Right lobe of liver (tissue), 6 donors: Measurements from ENCODE around the gene SLC35A5. TPM values are rescaled to one million over a fixed set of nuclear protein-coding genes. Genes with fewer than 3 reads are reported as not detected.

Experiments
- ATAC-seq, 4 donors: fragments of 200-7000 bp; cut with Tn5 transposase; one replicate each; pipeline ENCODE4 v1.9.1; 2020; ENCODE audit warnings: mild to moderate bottlenecking in 4 of 4, moderate library complexity in 4 of 4
- DNase-seq, 3 donors: peaks; one replicate each; pipeline ENCODE4 v3.0.0-alpha.2; 2020
- H3K27ac ChIP-seq, 3 donors: fragments of 200-600 bp; one replicate each; pipeline ENCODE4 v1.8.0; 2022
- H3K27me3 ChIP-seq, 2 donors: fragments of 200-600 bp; one replicate each; pipeline ENCODE4 v1.8.0; 2022
- H3K36me3 ChIP-seq, 4 donors: fragments of 200-600 bp; sonication (generic) in 1 of 4; one replicate each; pipeline versions ENCODE4 v1.5.1 to v1.8.0; 2017 to 2022; ENCODE audit warnings: control low read depth in 1 of 4
- H3K4me1 ChIP-seq, 4 donors: fragments of 200-600 bp; sonication (generic) in 1 of 4; one replicate each; pipeline versions ENCODE4 v1.5.1 to v1.8.0; 2017 to 2022; ENCODE audit warnings: control low read depth in 1 of 4
- H3K4me3 ChIP-seq, 3 donors: fragments of 200-600 bp; one replicate each; pipeline ENCODE4 v1.8.0; 2022
- H3K9me3 ChIP-seq, 4 donors: fragments of 200-600 bp; sonication (generic) in 1 of 4; one replicate each; pipeline versions ENCODE4 v1.5.1 to v1.8.0; 2017 to 2022; ENCODE audit warnings: control low read depth in 1 of 4
- CTCF ChIP-seq, 4 donors: fragments of 200-600 bp in 3 of 4; fragments of 450-650 bp in 1 of 4; IDR thresholded peaks; one replicate each; pipeline versions ENCODE4 v1.5.1 to v1.8.0; 2016 to 2022; ENCODE audit warnings: antibody characterized with exemption in 4 of 4, mild to moderate bottlenecking in 2 of 4
- POLR2A ChIP-seq: fragments of 450-650 bp; IDR thresholded peaks from one replicate; pipeline ENCODE4 v1.6.1; 2017; ENCODE audit warnings: antibody characterized with exemption, mild to moderate bottlenecking
- WGBS: methylation state at CpG from one replicate; pipeline ENCODE4 v1.1.6; 2018; ENCODE audit warnings: low coverage, low lambda C conversion rate; ENCODE audit not compliant: insufficient coverage; ENCODE audit errors: missing lambda C conversion rate; 5-methylcytosine and 5-hydroxymethylcytosine counted together
- intact Hi-C, 2 donors: fragments of 100-400 bp; cut with DNase I; formaldehyde crosslinking; loops; one replicate each; pipeline versions ENCODE4 v1.11.2 to v1.14.1; 2022
- total RNA-seq, 6 experiments: library from RNA; depleted of rRNA in 2 of 6; stranded (reverse); fragments of >200 nt in 2 of 6; fragmentation: NEBNext Ultra II Directional in 3 of 6; extraction: Animal tissue kit (Norgen Biotek cat#: 25700) in 3 of 6; gene quantifications; one replicate each; pipeline versions ENCODE4 v1.1.0 to v1.2.4, GENCODE V29; 2016 to 2023
- donor health status: DM: no; HTN: yes; CAD: no.
- donor health status: DM: no; HTN: no; CAD: no.
- donor health status: DM: no; HTN: no; CAD: no.
- donor health status: DM: no; HTN: yes; CAD: no.
- donor health status: DM: no; HTN: yes; CAD: no.

Gene SLC35A5
- total RNA-seq, 6 experiments from 2014 or later: 12.2 to 24.0 (median 17.7) TPM

- no peaks in the 10 kb centered on the region for H3K27me3 ChIP-seq
- H3K36me3 ChIP-seq: no peaks in the 10 kb centered on the region
- ATAC-seq (no peak), DNase-seq (no peak)
- intact Hi-C loops: no loop called here
- H3K27ac ChIP-seq: no peak overlapping the region
- no peaks in the 10 kb centered on the region for H3K9me3 ChIP-seq
- no peak overlapping the region for H3K4me3 ChIP-seq
- no peaks in the 10 kb centered on the region for H3K4me1 ChIP-seq
- no peak for TF ChIP-seq POLR2A
- TF ChIP-seq CTCF (IDR thresholded peaks at IDR 0.05): no peak
Measured at GRCh38 chr3:112593258-112593657, 31.4 kb downstream of the SLC35A5 start.

DNA sequence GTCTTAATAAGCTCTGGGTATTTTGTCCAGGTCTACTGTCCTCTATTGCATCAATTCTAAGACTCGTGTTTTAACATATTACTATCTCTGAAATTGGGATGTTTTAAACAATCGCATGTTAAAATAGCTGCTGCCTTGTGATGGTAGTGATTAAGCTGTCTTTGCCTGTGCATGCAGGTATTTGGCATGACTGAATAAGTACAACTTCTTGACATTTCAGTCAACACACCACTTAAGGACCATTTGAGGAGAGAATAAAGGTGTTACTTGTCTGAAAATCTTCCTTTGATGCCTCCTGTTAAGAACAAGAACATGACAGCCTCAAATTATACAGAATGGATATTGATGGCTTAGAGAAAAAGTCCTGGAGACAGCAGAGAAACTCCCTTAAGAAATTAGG is 33.0 kb downstream of the SLC35A5 start:
- Histone ChIP-seq H3K27me3 (no peaks in the 10 kb centered on the region), H3K27ac (no peak overlapping the region), H3K9me3 (no peaks in the 10 kb centered on the region), H3K4me3 (no peak overlapping the region), H3K36me3 (no peaks in the 10 kb centered on the region), H3K4me1 (no peaks in the 10 kb centered on the region)
- TF ChIP-seq CTCF (IDR thresholded peaks at IDR 0.05) (no peak), POLR2A (no peak)
- no peak for ATAC-seq
- WGBS: 78% methylated on average over 2 of the region's 2 CpGs
- intact Hi-C loops: no loop called here
- DNase-seq: no peak

- Histone ChIP-seq H3K27ac (no peak overlapping the region), H3K27me3 (no peaks in the 10 kb centered on the region), H3K36me3 (no peaks in the 10 kb centered on the region), H3K9me3 (no peaks in the 10 kb centered on the region), H3K4me1 (no peaks in the 10 kb centered on the region), H3K4me3 (no peak overlapping the region)
- 91% methylated on average over 2 of the region's 2 CpGs for WGBS
- DNase-seq (no peak), ATAC-seq (no peak)
- no peak for TF ChIP-seq CTCF (IDR thresholded peaks at IDR 0.05)
- TF ChIP-seq POLR2A: no peak
- intact Hi-C loops: no loop called here
Measured at GRCh38 chr3:112597945-112598344, 36.1 kb downstream of the SLC35A5 start.

- TF ChIP-seq POLR2A: no peak
- TF ChIP-seq CTCF (IDR thresholded peaks at IDR 0.05): no peak
- H3K9me3 ChIP-seq: no peaks in the 10 kb centered on the region
- H3K4me1 ChIP-seq: no peaks in the 10 kb centered on the region
- DNase-seq (no peak), ATAC-seq (no peak)
- H3K27ac ChIP-seq: no peak overlapping the region
- intact Hi-C loops: no loop called here
- H3K36me3 ChIP-seq: no peaks in the 10 kb centered on the region
- H3K4me3 ChIP-seq: no peak overlapping the region
- H3K27me3 ChIP-seq: no peaks in the 10 kb centered on the region
Measured at GRCh38 chr3:112598731-112599130, 36.9 kb downstream of the SLC35A5 start.

- intact Hi-C loops: no loop called here
- H3K27ac ChIP-seq: no peak overlapping the region
- no peaks in the 10 kb centered on the region for H3K36me3 ChIP-seq
- no peaks in the 10 kb centered on the region for H3K27me3 ChIP-seq
- no peak for ATAC-seq
- H3K9me3 ChIP-seq: no peaks in the 10 kb centered on the region
- no peak for DNase-seq
- no peaks in the 10 kb centered on the region for H3K4me1 ChIP-seq
- H3K4me3 ChIP-seq: no peak overlapping the region
- TF ChIP-seq CTCF (IDR thresholded peaks at IDR 0.05) (no peak), POLR2A (no peak)
Measured at GRCh38 chr3:112602217-112602838, 40.5 kb downstream of the SLC35A5 start.
